ENCODE data around the gene TCF12. TPM values are rescaled to one million over a fixed set of nuclear protein-coding genes. Genes with fewer than 3 reads are reported as not detected.

The TCF12 gene
- total RNA-seq, 1 experiment from 2014 or later = 102 TPM

DNA sequence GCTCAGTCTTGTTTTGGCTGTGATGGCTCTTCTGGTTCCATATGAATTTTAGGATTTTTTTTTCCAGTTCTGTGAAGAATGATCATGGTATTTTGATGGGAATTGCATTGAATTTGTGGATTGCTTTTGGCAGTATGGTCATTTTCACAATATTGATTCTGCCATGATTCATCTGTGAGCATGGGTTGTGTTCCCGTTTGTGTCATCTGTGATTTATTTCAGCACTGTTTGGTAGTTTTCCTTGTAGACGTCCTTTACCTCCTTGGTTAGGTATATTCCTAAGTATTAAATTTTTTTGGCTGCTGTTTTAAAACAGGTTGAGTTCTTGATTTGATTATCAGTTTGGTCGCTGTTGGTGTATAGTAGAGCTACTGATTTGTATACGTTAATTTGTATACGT, 18.5 kb downstream of the TCF12 start:
- BruUV-seq (replicated peaks) = no TSS peak

DNA sequence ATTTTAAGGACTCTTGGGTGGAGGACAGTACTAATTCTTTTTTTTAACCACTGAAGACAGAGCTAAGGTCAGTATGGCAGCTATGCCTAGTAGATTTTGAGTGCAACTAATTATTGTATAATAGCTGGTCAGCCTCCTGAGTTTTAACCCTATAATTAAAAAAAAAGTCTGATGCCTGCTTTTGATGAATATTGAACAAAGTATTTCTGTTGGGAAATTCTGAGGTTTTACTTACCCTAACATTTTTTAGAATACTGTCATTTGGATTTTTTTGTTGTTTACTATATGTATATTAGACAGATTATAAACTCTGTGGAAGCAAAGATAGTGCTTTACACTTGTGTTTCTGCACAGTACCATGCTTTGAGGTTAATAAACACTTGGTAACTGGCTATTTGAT, 20.8 kb downstream of the TCF12 start:
- no peaks in the 10 kb centered on the region for H3K9me3 ChIP-seq (ENCODE audit: control insufficient read depth, insufficient read depth, low read depth, low read length)
- H3K27ac ChIP-seq (ENCODE audit: low read length) = no peak overlapping the region
- TF ChIP-seq, protein P1, sequence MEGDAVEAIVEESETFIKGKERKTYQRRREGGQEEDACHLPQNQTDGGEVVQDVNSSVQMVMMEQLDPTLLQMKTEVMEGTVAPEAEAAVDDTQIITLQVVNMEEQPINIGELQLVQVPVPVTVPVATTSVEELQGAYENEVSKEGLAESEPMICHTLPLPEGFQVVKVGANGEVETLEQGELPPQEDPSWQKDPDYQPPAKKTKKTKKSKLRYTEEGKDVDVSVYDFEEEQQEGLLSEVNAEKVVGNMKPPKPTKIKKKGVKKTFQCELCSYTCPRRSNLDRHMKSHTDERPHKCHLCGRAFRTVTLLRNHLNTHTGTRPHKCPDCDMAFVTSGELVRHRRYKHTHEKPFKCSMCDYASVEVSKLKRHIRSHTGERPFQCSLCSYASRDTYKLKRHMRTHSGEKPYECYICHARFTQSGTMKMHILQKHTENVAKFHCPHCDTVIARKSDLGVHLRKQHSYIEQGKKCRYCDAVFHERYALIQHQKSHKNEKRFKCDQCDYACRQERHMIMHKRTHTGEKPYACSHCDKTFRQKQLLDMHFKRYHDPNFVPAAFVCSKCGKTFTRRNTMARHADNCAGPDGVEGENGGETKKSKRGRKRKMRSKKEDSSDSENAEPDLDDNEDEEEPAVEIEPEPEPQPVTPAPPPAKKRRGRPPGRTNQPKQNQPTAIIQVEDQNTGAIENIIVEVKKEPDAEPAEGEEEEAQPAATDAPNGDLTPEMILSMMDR (IDR thresholded peaks at IDR 0.05) = no peak
- TF ChIP-seq, protein P2, sequence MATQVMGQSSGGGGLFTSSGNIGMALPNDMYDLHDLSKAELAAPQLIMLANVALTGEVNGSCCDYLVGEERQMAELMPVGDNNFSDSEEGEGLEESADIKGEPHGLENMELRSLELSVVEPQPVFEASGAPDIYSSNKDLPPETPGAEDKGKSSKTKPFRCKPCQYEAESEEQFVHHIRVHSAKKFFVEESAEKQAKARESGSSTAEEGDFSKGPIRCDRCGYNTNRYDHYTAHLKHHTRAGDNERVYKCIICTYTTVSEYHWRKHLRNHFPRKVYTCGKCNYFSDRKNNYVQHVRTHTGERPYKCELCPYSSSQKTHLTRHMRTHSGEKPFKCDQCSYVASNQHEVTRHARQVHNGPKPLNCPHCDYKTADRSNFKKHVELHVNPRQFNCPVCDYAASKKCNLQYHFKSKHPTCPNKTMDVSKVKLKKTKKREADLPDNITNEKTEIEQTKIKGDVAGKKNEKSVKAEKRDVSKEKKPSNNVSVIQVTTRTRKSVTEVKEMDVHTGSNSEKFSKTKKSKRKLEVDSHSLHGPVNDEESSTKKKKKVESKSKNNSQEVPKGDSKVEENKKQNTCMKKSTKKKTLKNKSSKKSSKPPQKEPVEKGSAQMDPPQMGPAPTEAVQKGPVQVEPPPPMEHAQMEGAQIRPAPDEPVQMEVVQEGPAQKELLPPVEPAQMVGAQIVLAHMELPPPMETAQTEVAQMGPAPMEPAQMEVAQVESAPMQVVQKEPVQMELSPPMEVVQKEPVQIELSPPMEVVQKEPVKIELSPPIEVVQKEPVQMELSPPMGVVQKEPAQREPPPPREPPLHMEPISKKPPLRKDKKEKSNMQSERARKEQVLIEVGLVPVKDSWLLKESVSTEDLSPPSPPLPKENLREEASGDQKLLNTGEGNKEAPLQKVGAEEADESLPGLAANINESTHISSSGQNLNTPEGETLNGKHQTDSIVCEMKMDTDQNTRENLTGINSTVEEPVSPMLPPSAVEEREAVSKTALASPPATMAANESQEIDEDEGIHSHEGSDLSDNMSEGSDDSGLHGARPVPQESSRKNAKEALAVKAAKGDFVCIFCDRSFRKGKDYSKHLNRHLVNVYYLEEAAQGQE (IDR thresholded peaks at IDR 0.05; ENCODE audit: insufficient read depth in 1 of 2, low read depth in 2 of 2, low read length in 1 of 2) = no peak
- no peak for TF ChIP-seq SIN3A (IDR thresholded peaks at IDR 0.05; ENCODE audit: borderline replicate concordance, insufficient read depth, low read depth, low read length)
- no peak for TF ChIP-seq POLR2AphosphoS5 (IDR thresholded peaks at IDR 0.05; ENCODE audit: low read depth, low read length)
- ATAC-seq = no peak
- no peak for DNase-seq (ENCODE audit: low read depth, low spot score)
- no peaks in the 10 kb centered on the region for H3K36me3 ChIP-seq (ENCODE audit: control insufficient read depth, insufficient read depth, low read length)
- intact Hi-C loops (cut with micrococcal nuclease; ENCODE audit: unreplicated experiment) (no loop called here), in situ Hi-C loops (cut with HindIII; ENCODE audit: low pct_unique_long_range_greater_than_20kb, low sequenced_read_pairs) (no loop called here)
- BruUV-seq (replicated peaks) = no TSS peak
- no peak overlapping the region for H3K4me3 ChIP-seq (ENCODE audit: low read depth in 2 of 2, low read length in 2 of 2)
- ChIA-PET CTCF (no interaction called here), POLR2A (no interaction called here)
- no peaks in the 10 kb centered on the region for H3K4me1 ChIP-seq (ENCODE audit: control insufficient read depth, insufficient read depth, low read length)
- no peaks in the 10 kb centered on the region for H3K27me3 ChIP-seq (ENCODE audit: control insufficient read depth, insufficient read depth, low read length)

More for the DNA sequence above, 18.5 kb downstream of the TCF12 start:
- Histone ChIP-seq H3K27ac (ENCODE audit: low read length) (no peak overlapping the region), H3K36me3 (ENCODE audit: control insufficient read depth, insufficient read depth, low read length) (no peaks in the 10 kb centered on the region), H3K4me1 (ENCODE audit: control insufficient read depth, insufficient read depth, low read length) (peaks cover 3% of the 10 kb centered on the region), H3K27me3 (ENCODE audit: control insufficient read depth, insufficient read depth, low read length) (no peaks in the 10 kb centered on the region), H3K9me3 (ENCODE audit: control insufficient read depth, insufficient read depth, low read depth, low read length) (no peaks in the 10 kb centered on the region), H3K4me3 (ENCODE audit: low read depth in 2 of 2, low read length in 2 of 2) (no peak overlapping the region)
- in situ Hi-C loops (cut with HindIII; ENCODE audit: low pct_unique_long_range_greater_than_20kb, low sequenced_read_pairs) = no loop called here
- ATAC-seq (no peak), DNase-seq (ENCODE audit: low read depth, low spot score) (no peak)
- ChIA-PET POLR2A (interaction anchor here (0.6 kb wide), 1 partner anchor 17 kb away, joined by 3 read pairs; no protein-coding TSS in a partner anchor), CTCF (no interaction called here)
- TF ChIP-seq SIN3A (IDR thresholded peaks at IDR 0.05; ENCODE audit: borderline replicate concordance, insufficient read depth, low read depth, low read length) = no peak
- TF ChIP-seq TCF7L2 (IDR thresholded peaks at IDR 0.05; ENCODE audit: low read depth, low read length) = no peak
- no peak for TF ChIP-seq POLR2AphosphoS5 (IDR thresholded peaks at IDR 0.05; ENCODE audit: low read depth, low read length)
- TF ChIP-seq, protein P1 (IDR thresholded peaks at IDR 0.05) = no peak
- TF ChIP-seq, protein P2 (IDR thresholded peaks at IDR 0.05; ENCODE audit: insufficient read depth in 1 of 2, low read depth in 2 of 2, low read length in 1 of 2) = no peak
- intact Hi-C loops (cut with micrococcal nuclease; ENCODE audit: unreplicated experiment) = no loop called here
